22Rv1 (cell line): ENCODE data around the gene SPG7.
A peak's percentile ranks its signal among the peaks of the same experiment; 100 is the strongest.
"Not testable (repeated sequence)": the region's sequence is repeated elsewhere in the genome, so short reads cannot be mapped to it uniquely, and the experiment has no call there.

Experiments used
- H3K27ac ChIP-seq: fragments of 450-650 bp; 2 replicates; pipeline ENCODE4 v1.5.1; 2017
- CTCF ChIP-seq: fragments of 450-650 bp; IDR thresholded peaks from 2 replicates; pipeline ENCODE4 v1.5.1; 2017; ENCODE audit warnings: mild to moderate bottlenecking
- ZFX ChIP-seq: fragments of 450-650 bp; IDR thresholded peaks from 2 replicates; pipeline ENCODE4 v1.6.1; 2017; ENCODE audit warnings: antibody characterized with exemption, borderline replicate concordance

Gene SPG7

GRCh38 chr16:89565506-89566372, 57.5 kb downstream of the SPG7 start:
- H3K27ac ChIP-seq = peak overlapping the region; percentile 93
- no peak for TF ChIP-seq ZFX
- TF ChIP-seq CTCF = peak; percentile 94

- no peak for TF ChIP-seq CTCF
- no peak for TF ChIP-seq ZFX
- no peak overlapping the region for H3K27ac ChIP-seq
Measured at GRCh38 chr16:89567656-89568594, 59.7 kb downstream of the SPG7 start.

GRCh38 chr16:89569506-89570341, 61.5 kb downstream of the SPG7 start:
- H3K27ac ChIP-seq = no peak overlapping the region
- TF ChIP-seq CTCF (no peak), ZFX (no peak)

GRCh38 chr16:89570342-89570923, 62.2 kb downstream of the SPG7 start:
- TF ChIP-seq ZFX = no peak
- TF ChIP-seq CTCF = no peak
- no peak overlapping the region for H3K27ac ChIP-seq

GRCh38 chr16:89570983-89571598, 62.9 kb downstream of the SPG7 start:
- not testable (repeated sequence) for H3K27ac ChIP-seq

GRCh38 chr16:89571636-89572035, 63.4 kb downstream of the SPG7 start:
- peak overlapping the region; percentile 36; the same call in 1 of the 2 replicates for H3K27ac ChIP-seq
- no peak for TF ChIP-seq CTCF
- no peak for TF ChIP-seq ZFX
